HG03135 (cell line): ENCODE data around the gene ESM1.

ENCODE experiments used
- ATAC-seq: cut with Tn5 transposase; IDR thresholded peaks from one replicate; pipeline ENCODE4 v1.9.1; 2021; ENCODE audit warnings: mild to moderate bottlenecking, moderate library complexity; ENCODE audit not compliant: unreplicated experiment

Gene ESM1

GRCh38 chr5:54988218-54988617 is 2.8 kb upstream of the ESM1 start:
- no peak for ATAC-seq

- no peak for ATAC-seq
Observed at GRCh38 chr5:54986269-54986654, 869 bp upstream of the ESM1 start.

- no peak for ATAC-seq
Observed at GRCh38 chr5:54981928-54982327, 3.5 kb downstream of the ESM1 start.

- ATAC-seq = no peak
Observed at GRCh38 chr5:54975701-54976100, 9.7 kb downstream of the ESM1 start.

- ATAC-seq = no peak
Observed at GRCh38 chr5:54969856-54970828, 15.3 kb downstream of the ESM1 start.

- ATAC-seq = no peak
Observed at GRCh38 chr5:54969242-54969641, 16.2 kb downstream of the ESM1 start.

GRCh38 chr5:54965806-54966205 is 19.6 kb downstream of the ESM1 start:
- ATAC-seq = no peak

GRCh38 chr5:54964405-54964804 is 21.0 kb downstream of the ESM1 start:
- ATAC-seq = no peak

- ATAC-seq = no peak
Observed at GRCh38 chr5:54959673-54960418, 25.5 kb downstream of the ESM1 start.

GRCh38 chr5:54956922-54957321 is 28.5 kb downstream of the ESM1 start:
- ATAC-seq = no peak

- ATAC-seq = no peak
Observed at GRCh38 chr5:54947187-54947586, 38.2 kb downstream of the ESM1 start.

GRCh38 chr5:54946306-54946819 is 39.0 kb downstream of the ESM1 start:
- no peak for ATAC-seq

GRCh38 chr5:54944364-54944763 is 41.0 kb downstream of the ESM1 start:
- ATAC-seq = no peak

GRCh38 chr5:54942064-54942778 is 43.2 kb downstream of the ESM1 start:
- ATAC-seq = no peak

- ATAC-seq = no peak
Observed at GRCh38 chr5:54936201-54936600, 49.2 kb downstream of the ESM1 start.

- no peak for ATAC-seq
Observed at GRCh38 chr5:54932789-54933188, 52.6 kb downstream of the ESM1 start.

- no peak for ATAC-seq
Observed at GRCh38 chr5:54930736-54931135, 54.7 kb downstream of the ESM1 start.
